Eye (tissue), 1 donor: ENCODE data around the gene CLDN10.
"Not testable (repeated sequence)": the region's sequence is repeated elsewhere in the genome, so short reads cannot be mapped to it uniquely, and the experiment has no call there.

ENCODE experiments used
- DNase-seq: peaks from one replicate; pipeline ENCODE4 v3.0.0-alpha.2; 2015

The CLDN10 gene

GRCh38 chr13:95552539-95553441 lies at the start of gene CLDN10:
Gene CLDN10 (plus strand): TSS chr13:95552720. CDS start chr13:95552754, 34 bp downstream.
- peak; percentile 81 for DNase-seq

- no peak for DNase-seq
These were observed 48.9 kb upstream of the CLDN10 start for GRCh38 chr13:95503662-95504061.

GRCh38 chr13:95505265-95505664 lies 47.3 kb upstream of the CLDN10 start:
- no peak for DNase-seq

GRCh38 chr13:95505986-95506385 lies 46.5 kb upstream of the CLDN10 start:
- DNase-seq, result no peak

- no peak for DNase-seq
These were observed 44.5 kb upstream of the CLDN10 start for GRCh38 chr13:95507991-95508390.

- DNase-seq, result no peak
These were observed 43.5 kb upstream of the CLDN10 start for GRCh38 chr13:95508996-95509395.

GRCh38 chr13:95509521-95510310 lies 42.8 kb upstream of the CLDN10 start:
- DNase-seq, result no peak

GRCh38 chr13:95510950-95511349 lies 41.6 kb upstream of the CLDN10 start:
- no peak for DNase-seq

- no peak for DNase-seq
These were observed 40.1 kb upstream of the CLDN10 start for GRCh38 chr13:95512424-95512823.

- no peak for DNase-seq
These were observed 39.6 kb upstream of the CLDN10 start for GRCh38 chr13:95512957-95513356.

- not testable (repeated sequence) for DNase-seq
These were observed 36.9 kb upstream of the CLDN10 start for GRCh38 chr13:95515606-95516005.

- DNase-seq, result no peak
These were observed 36.5 kb upstream of the CLDN10 start for GRCh38 chr13:95516021-95516420.

GRCh38 chr13:95516492-95516891 lies 36.0 kb upstream of the CLDN10 start:
- DNase-seq, result no peak

GRCh38 chr13:95523598-95523997 lies 28.9 kb upstream of the CLDN10 start:
- DNase-seq, result no peak

GRCh38 chr13:95524264-95524901 lies 28.1 kb upstream of the CLDN10 start:
- DNase-seq, result no peak

GRCh38 chr13:95527955-95528354 lies 24.6 kb upstream of the CLDN10 start:
- no peak for DNase-seq

GRCh38 chr13:95530178-95530577 lies 22.3 kb upstream of the CLDN10 start:
- DNase-seq, result no peak

- peak; percentile 69 for DNase-seq
These were observed 18.9 kb upstream of the CLDN10 start for GRCh38 chr13:95533545-95534160.

GRCh38 chr13:95535243-95535642 lies 17.3 kb upstream of the CLDN10 start:
- no peak for DNase-seq

GRCh38 chr13:95536632-95537241 lies 15.8 kb upstream of the CLDN10 start:
- DNase-seq, result peak; percentile 59

GRCh38 chr13:95540888-95541287 lies 11.6 kb upstream of the CLDN10 start:
- peak; percentile 67 for DNase-seq

- no peak for DNase-seq
These were observed 11.2 kb upstream of the CLDN10 start for GRCh38 chr13:95541308-95541707.
